Trophoblast cell (in vitro differentiated cells and primary cell): Measurements from ENCODE around the gene PRDM11.

Experiments
- DNase-seq, 2 donors: peaks; one replicate each; pipeline ENCODE4 v3.0.0-alpha.2; 2016
- H2AFZ ChIP-seq: 2 replicates; pipeline ENCODE4 v1.6.1; 2013; ENCODE audit warnings: low read length, moderate library complexity, mild to moderate bottlenecking; ENCODE audit not compliant: insufficient read depth, poor library complexity
- H2AK5ac ChIP-seq: 2 replicates; pipeline ENCODE4 v1.6.1; 2013; ENCODE audit warnings: mild to moderate bottlenecking, low read length
- H2BK120ac ChIP-seq: 2 replicates; pipeline ENCODE4 v1.6.1; 2013; ENCODE audit warnings: low read length, mild to moderate bottlenecking, moderate library complexity; ENCODE audit not compliant: insufficient read depth, poor library complexity
- H2BK12ac ChIP-seq: 2 replicates; pipeline ENCODE4 v1.6.1; 2013; ENCODE audit warnings: mild to moderate bottlenecking, low read length, moderate library complexity
- H2BK5ac ChIP-seq: 2 replicates; pipeline ENCODE4 v1.6.1; 2013; ENCODE audit warnings: low read length, low read depth, moderate library complexity, mild to moderate bottlenecking; ENCODE audit not compliant: poor library complexity
- H3K14ac ChIP-seq: 2 replicates; pipeline ENCODE4 v1.6.1; 2013; ENCODE audit warnings: mild to moderate bottlenecking, low read length
- H3K18ac ChIP-seq: 2 replicates; pipeline ENCODE4 v1.6.1; 2013; ENCODE audit warnings: mild to moderate bottlenecking, low read length
- H3K23ac ChIP-seq: 2 replicates; pipeline ENCODE4 v1.6.1; 2013; ENCODE audit warnings: low read length
- H3K27ac ChIP-seq: 2 replicates; pipeline ENCODE4 v1.5.1; 2013; ENCODE audit warnings: low read depth, mild to moderate bottlenecking, inconsistent platforms, low read length, moderate library complexity
- H3K27me3 ChIP-seq: 2 replicates; pipeline ENCODE4 v1.6.1; 2013; ENCODE audit warnings: inconsistent platforms, mild to moderate bottlenecking, low read length, moderate library complexity; ENCODE audit not compliant: insufficient read depth
- H3K36me3 ChIP-seq, 2 experiments: 1 replicate in 1 of 2; 2 replicates in 1 of 2; pipeline ENCODE4 v1.6.1; 2013; ENCODE audit warnings: low read length in 2 of 2, mild to moderate bottlenecking in 2 of 2, moderate library complexity in 1 of 2; ENCODE audit not compliant: insufficient read depth in 2 of 2, control insufficient read depth in 1 of 2
- H3K4ac ChIP-seq: 2 replicates; pipeline ENCODE4 v1.6.1; 2013; ENCODE audit warnings: low read depth, mild to moderate bottlenecking, low read length, moderate library complexity
- H3K4me1 ChIP-seq, 2 experiments: 1 replicate in 1 of 2; 2 replicates in 1 of 2; pipeline ENCODE4 v1.6.1; 2013; ENCODE audit warnings: low read length in 2 of 2, mild to moderate bottlenecking in 2 of 2, moderate library complexity in 1 of 2; ENCODE audit not compliant: insufficient read depth in 2 of 2, control insufficient read depth in 1 of 2
- H3K4me2 ChIP-seq: 2 replicates; pipeline ENCODE4 v1.6.1; 2013; ENCODE audit warnings: inconsistent platforms, mild to moderate bottlenecking, low read length, moderate library complexity
- H3K4me3 ChIP-seq: 2 replicates; pipeline ENCODE4 v1.5.1; 2013; ENCODE audit warnings: mild to moderate bottlenecking, low read depth, low read length, inconsistent platforms
- H3K79me1 ChIP-seq: one replicate; pipeline ENCODE4 v1.6.1; 2013; ENCODE audit warnings: low read length
- H3K79me2 ChIP-seq: 2 replicates; pipeline ENCODE4 v1.6.1; 2013; ENCODE audit warnings: low read length, mild to moderate bottlenecking; ENCODE audit not compliant: control insufficient read depth, insufficient read depth, poor library complexity
- H3K9ac ChIP-seq: 2 replicates; pipeline ENCODE4 v1.6.1; 2013; ENCODE audit warnings: mild to moderate bottlenecking, low read length
- H3K9me3 ChIP-seq: 2 replicates; pipeline ENCODE4 v1.6.1; 2013; ENCODE audit warnings: low read depth, mild to moderate bottlenecking, control low read depth, inconsistent platforms, low read length; ENCODE audit not compliant: insufficient read depth
- H4K12ac ChIP-seq: 2 replicates; pipeline ENCODE4 v1.6.1; 2013; ENCODE audit warnings: low read depth, mild to moderate bottlenecking, low read length, moderate library complexity
- H4K8ac ChIP-seq: 2 replicates; pipeline ENCODE4 v1.6.1; 2013; ENCODE audit warnings: low read depth, mild to moderate bottlenecking, low read length, moderate library complexity
- H4K91ac ChIP-seq: one replicate; pipeline ENCODE4 v1.6.1; 2013; ENCODE audit warnings: low read depth, mild to moderate bottlenecking, low read length, moderate library complexity
- WGBS: extraction: QIAGEN DNeasy Blood & Tissue Kit; methylation state at CpG from one replicate; pipeline ENCODE4 v1.1.7; 2013; ENCODE audit warnings: missing lambda C conversion rate; ENCODE audit not compliant: insufficient read length, insufficient coverage; ENCODE audit errors: extremely low coverage; 5-methylcytosine and 5-hydroxymethylcytosine counted together

The PRDM11 gene

GRCh38 chr11:45205978-45206377 lies 59.5 kb downstream of the PRDM11 start:
- Histone ChIP-seq H4K12ac (no peak overlapping the region), H2AFZ (no peak overlapping the region), H4K8ac (no peak overlapping the region), H3K4me2 (no peak overlapping the region), H3K23ac (no peak overlapping the region), H3K4me1 (no peaks in the 10 kb centered on the region), H2BK120ac (no peak overlapping the region), H3K4ac (no peak overlapping the region), H3K14ac (no peak overlapping the region), H3K79me1 (no peaks in the 10 kb centered on the region), H3K4me3 (no peak overlapping the region), H4K91ac (no peak overlapping the region), H2AK5ac (no peak overlapping the region), H3K18ac (no peak overlapping the region), H2BK12ac (no peak overlapping the region), H3K27me3 (no peaks in the 10 kb centered on the region), H3K27ac (no peak overlapping the region), H3K9me3 (no peaks in the 10 kb centered on the region), H2BK5ac (no peak overlapping the region), H3K79me2 (no peaks in the 10 kb centered on the region), H3K9ac (no peak overlapping the region), H3K36me3 (no peaks in the 10 kb centered on the region)
- WGBS: no CpG with 5 or more reads among the region's 7 CpGs
- DNase-seq: no peak

DNA sequence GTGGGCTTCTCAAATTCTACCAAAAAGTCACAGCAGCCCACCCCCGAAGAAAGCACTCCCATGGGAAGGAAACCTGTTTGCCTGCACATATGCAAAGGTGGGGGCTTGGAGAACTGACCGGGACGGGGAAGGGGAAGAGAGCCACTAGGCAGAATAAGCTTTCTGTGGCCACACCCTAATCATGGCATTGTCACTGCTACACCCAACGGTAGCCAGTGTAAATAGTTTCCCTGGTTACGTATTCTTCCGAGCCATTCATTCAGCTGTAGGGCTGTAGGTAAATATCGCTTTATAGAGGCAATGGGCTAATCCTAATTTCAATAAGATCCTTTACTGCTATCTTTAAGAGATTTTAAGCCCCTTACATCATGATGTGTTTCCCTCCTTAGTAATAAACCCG lies 61.7 kb downstream of the PRDM11 start:
- no peak for DNase-seq
- no CpG with 5 or more reads among the region's 8 CpGs for WGBS
- no peak overlapping the region for H3K14ac ChIP-seq

DNA sequence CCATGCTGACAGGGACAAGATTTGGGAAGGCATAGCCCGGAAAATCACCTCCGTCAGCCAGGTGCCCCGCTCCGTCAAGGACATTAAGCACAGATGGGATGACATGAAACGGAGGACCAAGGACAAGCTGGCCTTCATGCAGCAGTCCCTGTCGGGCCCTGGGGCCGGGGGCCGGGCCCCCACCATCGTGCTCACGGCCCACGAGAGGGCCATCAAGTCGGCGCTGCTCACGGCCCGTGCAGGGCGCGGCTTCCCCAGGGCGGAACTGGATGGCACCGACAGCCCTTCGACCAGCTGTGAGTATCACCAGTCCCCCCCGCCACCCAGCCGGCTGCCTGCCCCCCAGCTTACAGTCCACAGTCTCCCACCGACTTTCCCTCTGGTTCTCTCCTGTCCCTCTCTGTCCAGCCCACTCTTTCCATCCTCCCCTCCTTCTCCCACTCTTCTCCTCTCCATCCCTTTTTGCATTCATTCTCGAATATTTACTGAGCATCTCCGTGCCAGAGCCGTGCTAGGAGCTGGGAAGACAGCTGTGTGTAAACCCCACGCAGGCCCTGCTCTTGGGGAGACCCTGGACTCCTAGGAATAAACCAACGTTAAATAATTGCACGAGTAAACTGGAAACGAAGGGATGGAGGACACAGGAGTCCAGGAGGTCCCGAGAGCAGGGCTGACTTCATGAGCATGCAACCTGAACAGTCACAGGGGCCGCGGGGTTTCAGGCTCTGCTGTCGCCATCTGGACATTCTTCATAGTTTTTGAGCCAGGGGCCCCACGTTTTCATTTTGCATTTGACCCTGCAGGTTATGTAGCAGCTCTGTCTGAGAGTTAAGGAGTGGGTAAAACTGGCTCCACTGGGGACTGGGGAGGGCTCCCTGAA lies 62.8 kb downstream of the PRDM11 start:
- H3K4me3 ChIP-seq: no peak overlapping the region
- H3K27ac ChIP-seq: no peak overlapping the region
- H3K4me1 ChIP-seq: no peaks in the 10 kb centered on the region
- H3K14ac ChIP-seq: no peak overlapping the region
- DNase-seq: no peak
- H2BK120ac ChIP-seq: no peak overlapping the region
- H3K9ac ChIP-seq: no peak overlapping the region
- H2AFZ ChIP-seq: no peak overlapping the region
- no peaks in the 10 kb centered on the region for H3K9me3 ChIP-seq
- H3K18ac ChIP-seq: no peak overlapping the region
- H4K8ac ChIP-seq: no peak overlapping the region
- no peak overlapping the region for H4K91ac ChIP-seq
- 100% methylated on average over 1 of the region's 35 CpGs for WGBS
- no peak overlapping the region for H2AK5ac ChIP-seq
- no peak overlapping the region for H2BK5ac ChIP-seq
- no peak overlapping the region for H4K12ac ChIP-seq
- no peaks in the 10 kb centered on the region for H3K36me3 ChIP-seq
- H3K27me3 ChIP-seq: no peaks in the 10 kb centered on the region
- no peak overlapping the region for H3K23ac ChIP-seq
- H2BK12ac ChIP-seq: no peak overlapping the region
- no peak overlapping the region for H3K4ac ChIP-seq
- H3K79me2 ChIP-seq: no peaks in the 10 kb centered on the region
- H3K4me2 ChIP-seq: no peak overlapping the region
- H3K79me1 ChIP-seq: no peaks in the 10 kb centered on the region

More for the DNA sequence above, 61.7 kb downstream of the PRDM11 start:
- no peak overlapping the region for H2BK120ac ChIP-seq
- H4K8ac ChIP-seq: no peak overlapping the region
- no peak overlapping the region for H3K23ac ChIP-seq
- H3K9me3 ChIP-seq: no peaks in the 10 kb centered on the region
- no peaks in the 10 kb centered on the region for H3K4me1 ChIP-seq
- no peak overlapping the region for H3K4me3 ChIP-seq
- H2AFZ ChIP-seq: no peak overlapping the region
- no peak overlapping the region for H4K91ac ChIP-seq
- no peak overlapping the region for H2AK5ac ChIP-seq
- H3K79me2 ChIP-seq: no peaks in the 10 kb centered on the region
- H3K36me3 ChIP-seq: no peaks in the 10 kb centered on the region
- H2BK5ac ChIP-seq: no peak overlapping the region
- no peak overlapping the region for H3K27ac ChIP-seq
- H4K12ac ChIP-seq: no peak overlapping the region
- H3K27me3 ChIP-seq: no peaks in the 10 kb centered on the region
- no peaks in the 10 kb centered on the region for H3K79me1 ChIP-seq
- no peak overlapping the region for H3K18ac ChIP-seq
- H3K4ac ChIP-seq: no peak overlapping the region
- no peak overlapping the region for H3K9ac ChIP-seq
- H2BK12ac ChIP-seq: no peak overlapping the region
- no peak overlapping the region for H3K4me2 ChIP-seq

- Histone ChIP-seq H3K18ac (no peak overlapping the region), H2BK5ac (no peak overlapping the region), H3K27me3 (no peaks in the 10 kb centered on the region), H3K36me3 (no peaks in the 10 kb centered on the region), H4K12ac (no peak overlapping the region), H3K23ac (no peak overlapping the region), H4K8ac (no peak overlapping the region), H3K27ac (no peak overlapping the region), H3K79me1 (no peaks in the 10 kb centered on the region), H2AK5ac (no peak overlapping the region), H3K9ac (no peak overlapping the region), H3K79me2 (no peaks in the 10 kb centered on the region), H3K9me3 (no peaks in the 10 kb centered on the region), H4K91ac (no peak overlapping the region), H3K4me2 (no peak overlapping the region), H2BK12ac (no peak overlapping the region), H3K14ac (no peak overlapping the region), H3K4me3 (no peak overlapping the region), H3K4me1 (no peaks in the 10 kb centered on the region), H2BK120ac (no peak overlapping the region), H2AFZ (no peak overlapping the region), H3K4ac (no peak overlapping the region)
- WGBS: no CpG with 5 or more reads among the region's 29 CpGs
- DNase-seq: no peak
Observed at GRCh38 chr11:45209891-45210699, 63.7 kb downstream of the PRDM11 start.
